Liver (tissue), 9 donors: ENCODE measurements around the gene KRT86. TPM values are rescaled to one million over a fixed set of nuclear protein-coding genes. Genes with fewer than 3 reads are reported as not detected.
"Not testable (repeated sequence)": the region's sequence is repeated elsewhere in the genome, so short reads cannot be mapped to it uniquely, and the experiment has no call there.

Source experiments
- DNase-seq: peaks from one replicate; pipeline ENCODE4 v3.0.0-alpha.2; 2017; ENCODE audit warnings: low spot score
- H3K27ac ChIP-seq, 2 donors: one replicate each; pipeline ENCODE4 v1.7.0; 2013; ENCODE audit warnings: inconsistent platforms in 2 of 2, low read length in 2 of 2, control low read depth in 1 of 2, low read depth in 1 of 2, mild to moderate bottlenecking in 1 of 2
- H3K27me3 ChIP-seq, 4 donors: one replicate each; pipeline versions ENCODE4 v1.6.1 to v1.7.0; 2013; ENCODE audit warnings: low read length in 3 of 4, inconsistent platforms in 1 of 4, mild to moderate bottlenecking in 1 of 4, moderate library complexity in 1 of 4; ENCODE audit not compliant: control insufficient read depth in 4 of 4, insufficient read depth in 4 of 4
- H3K36me3 ChIP-seq, 4 donors: one replicate each; pipeline versions ENCODE4 v1.6.1 to v1.7.0; 2013; ENCODE audit warnings: low read length in 3 of 4, mild to moderate bottlenecking in 3 of 4, low read depth in 1 of 4, moderate library complexity in 1 of 4; ENCODE audit not compliant: control insufficient read depth in 4 of 4, insufficient read depth in 3 of 4
- H3K4me1 ChIP-seq, 4 donors: one replicate each; pipeline versions ENCODE4 v1.6.1 to v1.7.0; 2013; ENCODE audit warnings: low read length in 3 of 4, mild to moderate bottlenecking in 3 of 4, moderate library complexity in 1 of 4; ENCODE audit not compliant: control insufficient read depth in 4 of 4, insufficient read depth in 4 of 4
- H3K4me3 ChIP-seq, 3 donors: one replicate each; pipeline versions ENCODE4 v1.6.1 to v1.7.0; 2013; ENCODE audit warnings: low read length in 3 of 3, control low read depth in 1 of 3, low read depth in 1 of 3, mild to moderate bottlenecking in 1 of 3
- H3K9ac ChIP-seq, 2 donors: one replicate each; pipeline ENCODE4 v1.7.0; 2013; ENCODE audit warnings: low read length in 2 of 2, mild to moderate bottlenecking in 2 of 2, moderate library complexity in 2 of 2, control low read depth in 1 of 2, low read depth in 1 of 2
- H3K9me3 ChIP-seq, 4 donors: one replicate each; pipeline versions ENCODE4 v1.6.1 to v1.7.0; 2013; ENCODE audit warnings: low read length in 3 of 4; ENCODE audit not compliant: control insufficient read depth in 4 of 4
- EGR1 ChIP-seq, 2 donors: IDR thresholded peaks; 2 replicates each; pipeline ENCODE4 v1.6.1; 2016 to 2018; ENCODE audit warnings: antibody characterized with exemption in 2 of 2, low read depth in 2 of 2
- FOXA1 ChIP-seq: IDR thresholded peaks from 2 replicates; pipeline ENCODE4 v1.6.1; 2016; ENCODE audit warnings: antibody characterized with exemption
- TAF1 ChIP-seq: conservative IDR thresholded peaks from 2 replicates; pipeline ENCODE4 v1.6.1; 2016; ENCODE audit warnings: antibody characterized with exemption, mild to moderate bottlenecking
- WGBS: extraction: QIAGEN DNeasy Blood & Tissue Kit; methylation state at CpG from one replicate; pipeline ENCODE4 v1.1.7; 2013; 5-methylcytosine and 5-hydroxymethylcytosine counted together
- polyA plus RNA-seq, 2 donors: library from polyadenylated mRNA; stranded (reverse) in 1 of 2; unstranded in 1 of 2; fragments of 200-250 nt in 1 of 2; fragments of >200 nt in 1 of 2; fragmentation: Nextera tagmentation in 1 of 2; extraction: Ambion mirVana in 1 of 2; gene quantifications; one replicate each; pipeline versions ENCODE4 v1.2.1 to v1.2.3, GENCODE V29; 2013 to 2015
- total RNA-seq, 2 donors: library from RNA; depleted of rRNA; stranded (reverse); fragments of >200 nt; gene quantifications; one replicate each; pipeline ENCODE4 v1.2.3, GENCODE V29; 2014
- TF ChIP-seq, protein P1 (sequence below): IDR thresholded peaks from 2 replicates; pipeline ENCODE4 v1.6.1; 2016; ENCODE audit warnings: antibody characterized with exemption, mild to moderate bottlenecking
- donor health status: healthy.
- donor health status: healthy.
- donor health status: healthy.
- donor health status: healthy.
- donor health status: healthy.

The KRT86 gene
- total and polyA plus RNA-seq, 4 donors: 0.08 TPM; not detected in 3

DNA sequence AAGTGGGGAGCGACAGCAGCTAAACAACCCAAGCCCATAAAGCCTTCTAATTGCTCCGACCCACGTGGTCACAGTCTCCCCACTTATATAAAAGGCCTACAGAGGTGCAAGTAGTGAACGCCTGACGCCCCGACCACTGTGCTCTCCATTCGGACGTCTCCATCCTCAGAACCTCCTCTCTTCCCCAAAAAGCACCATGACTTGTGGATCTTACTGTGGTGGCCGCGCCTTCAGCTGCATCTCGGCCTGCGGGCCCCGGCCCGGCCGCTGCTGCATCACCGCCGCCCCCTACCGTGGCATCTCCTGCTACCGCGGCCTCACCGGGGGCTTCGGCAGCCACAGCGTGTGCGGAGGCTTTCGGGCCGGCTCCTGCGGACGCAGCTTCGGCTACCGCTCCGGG, 27.3 kb downstream of the KRT86 start:
- not testable (repeated sequence) for H3K9me3 ChIP-seq, DNase-seq, H3K27ac ChIP-seq, H3K4me3 ChIP-seq, H3K4me1 ChIP-seq, H3K36me3 ChIP-seq, H3K27me3 ChIP-seq, H3K9ac ChIP-seq
- WGBS: 73% methylated on average over 22 of the region's 31 CpGs

DNA sequence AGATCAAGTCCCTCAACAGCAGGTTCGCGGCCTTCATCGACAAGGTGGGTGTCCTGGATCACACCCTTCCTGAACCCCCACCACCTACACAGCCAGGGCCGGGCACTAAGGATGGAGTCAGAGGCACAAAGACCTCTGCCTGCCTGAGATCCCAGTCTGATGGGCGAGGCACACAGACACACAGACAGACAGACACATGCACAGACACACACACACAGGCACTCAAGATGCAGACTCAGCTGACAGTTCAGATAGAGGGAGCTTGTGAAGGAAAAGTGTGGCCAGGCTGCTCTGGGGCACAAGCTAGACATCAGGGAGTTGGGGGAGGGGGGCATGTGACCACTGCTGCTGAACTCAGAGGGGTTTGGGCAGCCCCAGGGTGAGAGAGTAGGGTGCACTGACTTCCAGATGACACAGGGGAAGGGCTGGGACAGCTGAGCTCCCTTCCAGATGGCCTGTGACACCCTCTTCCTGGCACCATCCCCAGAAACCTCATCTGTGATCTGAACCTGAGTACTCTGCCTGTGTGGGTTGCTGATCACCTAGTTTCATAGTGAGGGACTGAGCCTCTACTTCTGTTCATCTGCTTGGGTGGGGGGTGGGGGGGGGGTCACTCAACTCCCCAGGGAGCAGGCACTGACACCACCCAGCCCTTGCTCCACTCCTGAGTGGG, 27.9 kb downstream of the KRT86 start:
- H3K36me3 ChIP-seq, H3K9me3 ChIP-seq, H3K4me3 ChIP-seq, H3K27ac ChIP-seq, DNase-seq, H3K4me1 ChIP-seq, H3K9ac ChIP-seq, H3K27me3 ChIP-seq: not testable (repeated sequence)
- no CpG with 5 or more reads among the region's 5 CpGs for WGBS

DNA sequence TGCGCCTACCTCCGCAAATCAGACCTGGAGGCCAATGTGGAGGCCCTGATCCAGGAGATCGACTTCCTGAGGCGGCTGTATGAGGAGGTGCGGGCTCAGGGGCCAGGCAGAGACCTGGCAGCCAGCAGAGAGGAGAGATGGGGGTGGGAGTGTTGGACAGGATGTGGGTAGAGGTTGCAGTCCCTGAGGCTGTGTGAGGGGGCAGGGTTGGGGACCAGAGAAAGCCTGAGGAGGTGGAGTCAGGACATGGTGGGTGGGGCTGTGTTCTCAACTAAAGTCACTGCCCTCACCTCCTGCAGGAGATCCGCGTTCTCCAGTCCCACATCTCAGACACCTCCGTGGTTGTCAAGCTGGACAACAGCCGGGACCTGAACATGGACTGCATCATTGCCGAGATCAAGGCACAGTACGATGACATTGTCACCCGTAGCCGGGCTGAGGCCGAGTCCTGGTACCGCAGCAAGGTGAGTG, 30.5 kb downstream of the KRT86 start:
- H3K9me3 ChIP-seq, H3K27me3 ChIP-seq, DNase-seq, H3K27ac ChIP-seq, H3K9ac ChIP-seq, H3K36me3 ChIP-seq, H3K4me3 ChIP-seq: not testable (repeated sequence)
- H3K4me1 ChIP-seq: peaks cover 0 to 12% (median 3%) of the 10 kb centered on the region in 4 donors
- WGBS: 85% methylated on average over 15 of the region's 15 CpGs

DNA sequence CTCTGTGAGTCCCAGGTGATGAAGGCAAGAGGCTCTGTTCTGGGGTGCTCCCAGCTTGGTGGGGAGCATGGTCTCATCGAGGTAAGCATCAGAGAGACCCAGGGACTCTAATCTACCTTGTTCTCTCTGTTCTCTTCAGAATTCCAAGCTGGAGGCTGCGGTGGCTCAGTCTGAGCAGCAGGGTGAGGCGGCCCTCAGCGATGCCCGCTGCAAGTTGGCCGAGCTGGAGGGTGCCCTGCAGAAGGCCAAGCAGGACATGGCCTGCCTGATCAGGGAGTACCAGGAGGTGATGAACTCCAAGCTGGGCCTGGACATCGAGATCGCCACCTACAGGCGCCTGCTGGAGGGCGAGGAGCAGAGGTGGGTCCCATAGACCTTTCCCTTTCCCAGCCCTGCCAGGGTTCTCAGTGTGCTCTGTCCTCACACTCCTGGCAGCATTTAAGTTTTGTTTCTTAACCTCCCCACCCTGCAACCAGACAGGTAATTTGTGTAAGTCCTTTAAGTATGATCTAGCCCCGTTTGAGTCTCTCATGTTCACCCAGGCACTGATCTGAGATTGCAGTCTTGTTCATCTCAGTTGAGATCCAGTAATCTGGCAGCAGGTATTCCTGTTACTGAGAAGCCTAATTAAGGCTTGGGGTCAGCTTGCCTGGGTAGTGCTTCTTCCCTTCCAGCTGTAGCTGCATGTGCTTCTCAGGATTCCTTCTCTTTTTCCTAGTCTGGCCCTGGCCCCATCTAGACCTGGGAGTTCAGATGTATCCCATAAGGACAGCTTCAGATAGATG, 31.7 kb downstream of the KRT86 start:
- WGBS: 73% methylated on average over 11 of the region's 11 CpGs
- Histone ChIP-seq H3K9me3 (no peaks in the 10 kb centered on the region), H3K27ac (no peak overlapping the region), H3K9ac (no peak overlapping the region), H3K4me3 (no peak overlapping the region), H3K4me1 (peaks cover 0 to 12% (median 3%) of the 10 kb centered on the region in 4 donors), H3K36me3 (no peaks in the 10 kb centered on the region), H3K27me3 (peaks cover 0 to 8% (median 3%) of the 10 kb centered on the region in 4 donors)
- TF ChIP-seq EGR1 (IDR thresholded peaks at IDR 0.05; ENCODE audit: low read depth in 2 of 2) (no peak), TAF1 (no peak), FOXA1 (no peak)
- TF ChIP-seq, protein P1, sequence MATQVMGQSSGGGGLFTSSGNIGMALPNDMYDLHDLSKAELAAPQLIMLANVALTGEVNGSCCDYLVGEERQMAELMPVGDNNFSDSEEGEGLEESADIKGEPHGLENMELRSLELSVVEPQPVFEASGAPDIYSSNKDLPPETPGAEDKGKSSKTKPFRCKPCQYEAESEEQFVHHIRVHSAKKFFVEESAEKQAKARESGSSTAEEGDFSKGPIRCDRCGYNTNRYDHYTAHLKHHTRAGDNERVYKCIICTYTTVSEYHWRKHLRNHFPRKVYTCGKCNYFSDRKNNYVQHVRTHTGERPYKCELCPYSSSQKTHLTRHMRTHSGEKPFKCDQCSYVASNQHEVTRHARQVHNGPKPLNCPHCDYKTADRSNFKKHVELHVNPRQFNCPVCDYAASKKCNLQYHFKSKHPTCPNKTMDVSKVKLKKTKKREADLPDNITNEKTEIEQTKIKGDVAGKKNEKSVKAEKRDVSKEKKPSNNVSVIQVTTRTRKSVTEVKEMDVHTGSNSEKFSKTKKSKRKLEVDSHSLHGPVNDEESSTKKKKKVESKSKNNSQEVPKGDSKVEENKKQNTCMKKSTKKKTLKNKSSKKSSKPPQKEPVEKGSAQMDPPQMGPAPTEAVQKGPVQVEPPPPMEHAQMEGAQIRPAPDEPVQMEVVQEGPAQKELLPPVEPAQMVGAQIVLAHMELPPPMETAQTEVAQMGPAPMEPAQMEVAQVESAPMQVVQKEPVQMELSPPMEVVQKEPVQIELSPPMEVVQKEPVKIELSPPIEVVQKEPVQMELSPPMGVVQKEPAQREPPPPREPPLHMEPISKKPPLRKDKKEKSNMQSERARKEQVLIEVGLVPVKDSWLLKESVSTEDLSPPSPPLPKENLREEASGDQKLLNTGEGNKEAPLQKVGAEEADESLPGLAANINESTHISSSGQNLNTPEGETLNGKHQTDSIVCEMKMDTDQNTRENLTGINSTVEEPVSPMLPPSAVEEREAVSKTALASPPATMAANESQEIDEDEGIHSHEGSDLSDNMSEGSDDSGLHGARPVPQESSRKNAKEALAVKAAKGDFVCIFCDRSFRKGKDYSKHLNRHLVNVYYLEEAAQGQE: no peak
- DNase-seq: no peak
